ENCODE data around the gene NOXO1.
"Not testable (repeated sequence)": the region's sequence is repeated elsewhere in the genome, so short reads cannot be mapped to it uniquely, and the experiment has no call there.

Gene NOXO1, protein sequence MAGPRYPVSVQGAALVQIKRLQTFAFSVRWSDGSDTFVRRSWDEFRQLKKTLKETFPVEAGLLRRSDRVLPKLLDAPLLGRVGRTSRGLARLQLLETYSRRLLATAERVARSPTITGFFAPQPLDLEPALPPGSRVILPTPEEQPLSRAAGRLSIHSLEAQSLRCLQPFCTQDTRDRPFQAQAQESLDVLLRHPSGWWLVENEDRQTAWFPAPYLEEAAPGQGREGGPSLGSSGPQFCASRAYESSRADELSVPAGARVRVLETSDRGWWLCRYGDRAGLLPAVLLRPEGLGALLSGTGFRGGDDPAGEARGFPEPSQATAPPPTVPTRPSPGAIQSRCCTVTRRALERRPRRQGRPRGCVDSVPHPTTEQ

DNA sequence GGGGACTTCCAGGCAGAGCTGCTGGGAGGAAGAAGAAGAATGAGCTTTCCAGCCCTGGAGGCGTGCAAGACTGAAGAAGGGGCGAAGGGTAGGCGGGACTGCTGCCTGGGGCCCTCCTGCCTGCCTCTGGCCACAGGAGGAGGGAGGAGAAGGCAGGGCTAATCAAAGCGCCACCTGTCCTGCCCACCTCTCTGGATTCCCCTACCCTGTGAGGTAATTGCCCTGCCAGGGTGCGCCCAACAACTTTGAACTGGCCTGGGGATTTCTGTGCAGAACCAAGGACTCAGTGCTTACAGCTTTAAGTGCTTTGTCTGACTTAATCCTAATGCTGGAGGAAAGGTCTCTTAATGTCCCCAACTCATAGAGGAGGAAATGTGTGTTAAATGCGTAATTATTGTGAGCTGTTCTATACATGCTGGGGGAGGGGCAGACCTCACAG lies at the start of gene NOXO1:
TSS of gene NOXO1 (minus strand) at position 72 of the 439 bp plus-strand sequence. CDS start 290 bp downstream, outside the sequence.
- no peak for DNase-seq

DNA sequence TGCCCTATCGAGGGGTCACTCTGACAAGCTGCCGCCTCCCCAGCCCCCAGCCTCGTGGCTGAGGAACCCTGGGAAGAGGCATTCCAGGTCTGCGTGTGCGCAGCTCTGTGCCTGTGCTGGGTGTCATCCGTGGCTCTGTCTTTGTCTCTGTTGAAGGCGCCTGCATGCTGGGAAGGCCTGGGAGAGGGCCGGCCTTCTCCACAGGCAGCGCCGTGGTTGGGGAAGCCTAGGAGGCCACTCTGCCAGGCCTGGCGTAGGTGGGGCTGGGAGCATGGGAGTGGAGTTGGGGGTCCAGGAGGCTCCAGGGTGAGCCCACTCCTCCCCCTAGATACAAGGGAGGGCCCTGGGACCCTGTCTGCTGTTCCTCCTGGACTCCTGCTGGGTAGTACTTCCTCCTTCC lies 48.8 kb upstream of the NOXO1 start:
- no peak for DNase-seq

DNA sequence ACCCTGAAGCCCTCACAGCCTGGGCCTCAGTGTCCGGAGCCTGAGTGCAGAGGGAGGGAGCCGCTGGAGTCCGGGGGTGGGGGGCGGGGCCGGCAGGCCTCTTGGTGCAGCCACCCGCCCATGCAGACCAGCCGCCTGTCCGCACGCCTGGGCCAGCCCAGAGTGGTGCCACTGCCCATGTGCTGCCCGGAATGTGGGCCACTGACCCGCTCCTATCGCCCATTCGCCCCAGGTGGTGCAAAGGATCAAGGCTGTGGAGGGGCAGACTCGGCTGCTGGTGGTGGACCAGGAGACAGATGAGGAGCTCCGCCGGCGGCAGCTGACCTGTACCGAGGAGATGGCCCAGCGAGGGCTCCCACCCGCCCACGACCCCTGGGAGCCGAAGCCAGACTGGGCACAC lies 48.1 kb upstream of the NOXO1 start:
- DNase-seq, result no peak

DNA sequence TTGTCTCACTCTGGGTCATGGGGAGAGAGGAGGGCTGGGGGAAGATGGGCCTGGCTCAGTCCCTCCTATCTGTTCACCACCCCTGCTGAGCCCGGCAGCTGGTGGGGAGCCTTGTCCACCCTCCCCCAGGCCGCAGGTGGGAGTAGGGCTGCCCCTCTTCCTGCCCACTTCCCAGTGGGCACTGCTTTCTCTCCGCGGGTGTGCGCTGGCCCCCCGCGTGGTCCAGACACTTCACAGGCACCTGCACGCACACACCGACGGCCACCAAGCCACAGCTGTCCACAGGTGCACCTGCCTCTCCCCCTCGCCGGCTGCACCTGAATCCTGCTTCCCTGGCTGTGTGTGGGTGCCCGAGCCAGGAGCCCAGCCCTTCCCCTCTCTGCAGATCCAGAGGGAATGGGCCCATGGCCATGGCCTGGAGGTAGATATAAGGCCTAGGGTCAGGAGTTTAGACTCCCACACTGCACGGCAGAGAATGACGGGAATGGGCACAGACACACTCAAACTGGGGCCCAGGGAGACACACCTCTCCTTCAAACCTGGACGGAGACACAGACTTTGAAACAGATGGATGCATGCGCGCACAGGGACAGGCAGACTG lies 47.5 kb upstream of the NOXO1 start:
- peak; percentile 33 for DNase-seq

DNA sequence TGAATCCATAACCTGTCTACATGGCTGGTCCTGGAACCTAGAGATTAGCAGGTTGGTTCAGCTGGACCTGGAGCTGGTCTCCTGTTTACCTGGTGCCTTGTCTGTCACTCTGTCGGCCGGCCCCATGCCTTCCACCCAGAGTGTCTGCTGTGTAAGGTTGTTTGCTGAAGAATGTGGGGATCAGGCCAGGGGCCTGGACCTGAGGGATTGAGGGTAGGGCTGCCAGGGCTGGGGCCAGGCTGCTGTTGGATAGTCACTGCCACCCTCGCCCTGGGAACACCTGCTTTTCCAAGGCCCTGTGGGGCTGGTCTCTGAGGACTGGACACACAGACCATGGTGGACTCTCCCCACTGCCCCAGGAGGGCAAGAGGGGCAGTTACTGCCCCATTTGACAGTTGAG lies 46.9 kb upstream of the NOXO1 start:
- no peak for DNase-seq

DNA sequence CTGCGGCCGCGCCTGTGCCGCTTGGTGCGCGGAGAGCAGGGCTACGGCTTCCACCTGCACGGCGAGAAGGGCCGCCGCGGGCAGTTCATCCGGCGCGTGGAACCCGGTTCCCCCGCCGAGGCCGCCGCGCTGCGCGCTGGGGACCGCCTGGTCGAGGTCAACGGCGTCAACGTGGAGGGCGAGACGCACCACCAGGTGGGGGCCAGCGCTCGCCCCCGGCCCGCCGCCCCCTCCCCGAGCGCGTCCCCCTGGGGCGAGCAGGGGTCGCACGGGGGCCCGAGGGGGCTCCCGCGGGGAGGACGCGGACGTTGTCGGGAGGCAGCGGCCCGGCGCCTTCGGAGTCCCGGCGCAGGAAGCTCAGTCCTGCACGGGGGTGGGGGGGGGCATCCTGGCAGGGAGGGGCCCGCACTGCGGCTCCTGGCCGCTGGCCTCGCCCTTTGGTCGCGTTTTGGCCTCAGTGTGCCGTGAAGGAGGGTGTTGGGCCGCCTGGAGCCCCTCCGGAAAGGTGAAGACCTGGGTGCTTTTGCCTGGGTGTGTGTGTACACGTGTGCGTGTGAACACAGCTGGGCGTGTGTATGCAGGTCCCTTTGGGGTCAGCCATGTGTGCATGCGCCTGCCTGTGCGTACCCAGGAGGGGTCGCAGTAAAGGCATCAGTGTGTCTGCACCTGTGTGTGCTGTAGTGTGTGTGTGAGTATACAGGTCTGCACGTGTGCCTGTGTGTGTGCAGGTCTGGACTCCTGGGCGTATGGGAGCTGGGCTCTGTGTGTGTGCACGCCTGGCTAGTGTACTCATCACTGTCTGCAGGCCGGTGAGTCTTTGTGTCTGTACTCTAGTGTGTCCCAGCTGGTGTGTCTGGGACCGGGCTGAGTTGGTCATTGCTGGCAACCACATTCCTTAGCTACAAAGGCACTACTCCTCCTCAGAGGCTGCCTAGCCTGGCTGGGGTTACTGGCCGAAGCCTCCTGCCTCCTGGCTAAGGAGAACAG lies 46.0 kb upstream of the NOXO1 start:
- peak; percentile 10 for DNase-seq

DNA sequence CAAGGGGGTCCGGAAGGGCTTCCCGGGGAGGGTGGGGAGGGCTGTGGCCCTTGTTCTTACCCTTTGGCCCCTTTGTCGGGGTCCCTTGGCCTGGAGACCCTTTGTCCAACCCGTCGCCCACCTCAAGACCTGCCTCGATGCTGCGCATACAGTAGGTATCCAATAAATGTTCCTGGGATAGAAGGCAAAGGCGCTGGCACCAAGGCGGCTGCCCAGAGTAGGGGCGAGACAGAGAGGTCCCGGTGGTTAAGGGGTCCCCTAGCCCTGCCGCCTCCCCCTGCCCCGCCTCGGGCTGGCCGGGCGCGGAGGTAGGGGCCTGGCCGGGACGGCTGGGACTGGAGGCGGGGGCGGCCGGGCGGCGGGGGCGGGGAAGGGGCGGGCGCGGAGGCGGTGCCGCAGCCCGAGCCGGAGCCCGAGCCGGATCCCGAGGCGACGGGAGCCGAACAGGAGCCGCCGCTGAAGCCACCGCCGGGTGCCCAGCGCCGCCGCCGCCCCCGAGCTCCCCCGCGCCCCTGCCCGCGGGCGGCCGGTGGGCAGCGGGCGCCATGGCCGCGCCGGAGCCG lies 45.3 kb upstream of the NOXO1 start, which contains the start of gene NHERF2:
TSS of gene NHERF2 (plus strand) at position 442 of the 563 bp plus-strand sequence. CDS start at position 546, 104 bp downstream.
- peak; percentile 21 for DNase-seq

DNA sequence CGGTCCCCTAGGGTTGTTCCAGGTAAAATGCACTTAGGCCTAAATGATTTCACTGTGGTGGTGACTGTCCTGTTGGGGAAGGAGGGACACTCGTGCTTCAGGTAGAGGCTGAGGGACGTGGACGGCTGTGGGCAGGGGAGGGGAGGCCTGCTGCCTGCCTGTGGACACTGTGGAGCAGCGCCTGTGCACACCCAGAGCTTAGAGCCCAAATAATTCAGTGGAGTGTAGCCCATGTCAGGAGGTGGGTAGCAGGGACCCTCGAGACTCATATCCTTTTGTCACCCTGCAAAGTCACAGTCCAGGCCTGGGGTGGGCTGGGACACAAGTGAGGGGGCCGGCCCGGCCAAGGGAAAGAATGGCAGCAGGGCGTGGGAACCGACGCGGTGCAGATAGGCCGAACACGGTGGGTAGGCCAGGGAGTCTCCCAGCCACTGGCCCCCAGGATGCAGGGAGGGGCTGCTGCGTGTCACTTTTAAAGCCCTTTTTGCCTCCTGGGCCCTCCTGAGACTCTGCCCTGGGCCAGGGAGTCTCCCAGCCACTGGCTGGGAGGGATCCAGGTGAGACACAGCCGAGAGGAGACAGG lies 44.7 kb upstream of the NOXO1 start:
- no peak for DNase-seq

DNA sequence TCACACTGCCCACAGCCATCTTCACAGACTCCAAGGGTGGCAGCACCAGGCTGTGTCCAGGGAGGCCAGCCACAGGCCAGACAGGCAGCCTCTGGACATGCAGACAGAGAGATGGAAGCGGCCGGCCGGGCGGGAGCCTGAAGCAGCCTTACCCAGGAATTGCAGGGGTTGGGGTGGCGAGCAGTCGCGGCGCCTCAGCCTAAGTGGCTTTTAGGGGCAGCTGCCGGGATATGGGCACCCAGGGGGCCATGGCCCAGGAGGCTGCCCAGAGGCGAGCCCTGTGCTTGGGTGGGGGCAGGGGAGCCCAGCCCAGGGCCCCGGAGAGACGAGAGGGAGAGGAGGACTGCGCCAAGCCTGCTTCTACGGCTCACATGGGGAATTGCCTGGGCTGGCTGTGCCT lies 44.0 kb upstream of the NOXO1 start:
- DNase-seq, result no peak

DNA sequence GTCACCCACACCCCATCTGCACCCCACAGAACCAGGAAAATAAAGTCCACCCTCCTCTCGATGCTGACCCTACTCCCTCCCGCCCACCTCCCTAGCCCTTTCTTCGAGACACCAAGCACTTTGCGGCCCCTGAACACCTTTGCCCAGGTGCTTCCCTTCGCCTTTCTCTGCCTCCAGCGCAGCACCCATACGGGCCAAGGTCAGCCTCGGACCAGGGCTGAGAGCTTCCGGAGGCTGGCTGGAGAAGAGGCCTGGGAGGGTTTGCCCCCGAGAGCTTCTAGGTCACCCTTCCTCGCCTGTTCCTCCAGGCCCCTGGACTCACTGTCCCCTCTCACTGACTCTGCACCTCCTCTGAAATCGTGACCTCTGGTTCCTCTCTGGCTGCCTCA lies 42.8 kb upstream of the NOXO1 start:
- no peak for DNase-seq

DNA sequence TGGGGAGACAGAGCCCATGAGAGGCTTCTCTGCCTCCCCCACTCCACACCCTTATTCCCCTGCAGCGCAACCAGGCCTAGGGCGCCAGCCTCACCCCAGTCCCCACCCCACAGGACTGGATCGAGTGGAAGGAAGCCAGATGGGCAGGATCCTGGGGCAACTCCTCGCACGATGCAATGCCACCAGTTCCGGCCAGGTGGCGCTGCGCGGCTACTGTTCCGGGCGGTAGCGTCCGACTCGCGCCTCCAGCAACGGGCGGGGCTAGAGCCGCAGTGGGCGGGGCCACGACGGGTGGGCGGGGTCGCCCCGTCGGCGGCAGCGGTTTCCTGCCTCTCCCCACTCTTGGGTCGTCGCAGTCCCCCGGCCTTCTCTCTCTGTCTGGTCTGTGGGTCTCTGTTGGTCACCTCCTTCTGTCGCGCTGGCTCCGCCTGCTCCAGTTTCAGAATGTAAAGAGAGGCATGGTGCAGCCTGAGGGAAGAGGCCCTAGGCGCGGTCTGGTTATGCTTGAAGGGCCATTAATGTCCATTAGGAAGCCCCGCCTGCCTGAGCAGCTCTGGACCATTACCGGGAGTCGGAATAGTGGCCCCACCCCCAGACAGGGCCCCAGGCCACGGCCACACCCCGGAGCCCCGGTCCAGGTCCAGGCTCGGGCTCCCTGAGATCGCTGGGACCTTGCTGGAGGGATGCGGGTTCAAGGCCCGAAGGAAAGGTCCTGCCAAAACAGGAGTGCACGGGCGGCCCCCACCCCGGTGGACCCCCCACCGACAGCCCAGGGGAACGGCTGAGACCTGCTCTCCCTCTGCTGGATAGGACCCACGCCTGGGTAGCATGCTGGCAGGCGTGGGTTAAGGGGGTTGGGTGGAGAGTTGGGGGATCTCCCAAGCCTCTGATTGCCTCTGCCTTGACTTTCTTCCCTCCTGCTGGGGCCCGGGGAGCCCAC lies 42.1 kb upstream of the NOXO1 start:
- peak; percentile 76 for DNase-seq

DNA sequence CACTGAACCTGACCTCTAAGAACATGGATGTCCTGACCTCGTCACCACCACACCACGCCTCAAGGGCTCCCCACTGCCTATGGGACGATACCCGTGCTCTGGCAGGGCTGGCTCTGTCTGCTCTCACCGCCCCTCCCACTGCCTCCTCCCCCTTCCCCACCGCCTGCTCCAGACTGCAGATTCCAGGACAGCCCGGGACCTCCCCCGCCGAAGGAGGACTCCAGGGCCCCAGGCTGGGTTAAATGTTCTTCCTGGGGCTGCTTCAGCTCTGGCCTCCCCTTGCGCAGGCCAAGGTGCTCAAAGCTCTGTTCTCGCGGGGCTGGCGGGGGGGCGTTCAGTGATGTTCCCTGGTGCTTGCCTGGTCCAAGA lies 41.4 kb upstream of the NOXO1 start:
- DNase-seq, result no peak

DNA sequence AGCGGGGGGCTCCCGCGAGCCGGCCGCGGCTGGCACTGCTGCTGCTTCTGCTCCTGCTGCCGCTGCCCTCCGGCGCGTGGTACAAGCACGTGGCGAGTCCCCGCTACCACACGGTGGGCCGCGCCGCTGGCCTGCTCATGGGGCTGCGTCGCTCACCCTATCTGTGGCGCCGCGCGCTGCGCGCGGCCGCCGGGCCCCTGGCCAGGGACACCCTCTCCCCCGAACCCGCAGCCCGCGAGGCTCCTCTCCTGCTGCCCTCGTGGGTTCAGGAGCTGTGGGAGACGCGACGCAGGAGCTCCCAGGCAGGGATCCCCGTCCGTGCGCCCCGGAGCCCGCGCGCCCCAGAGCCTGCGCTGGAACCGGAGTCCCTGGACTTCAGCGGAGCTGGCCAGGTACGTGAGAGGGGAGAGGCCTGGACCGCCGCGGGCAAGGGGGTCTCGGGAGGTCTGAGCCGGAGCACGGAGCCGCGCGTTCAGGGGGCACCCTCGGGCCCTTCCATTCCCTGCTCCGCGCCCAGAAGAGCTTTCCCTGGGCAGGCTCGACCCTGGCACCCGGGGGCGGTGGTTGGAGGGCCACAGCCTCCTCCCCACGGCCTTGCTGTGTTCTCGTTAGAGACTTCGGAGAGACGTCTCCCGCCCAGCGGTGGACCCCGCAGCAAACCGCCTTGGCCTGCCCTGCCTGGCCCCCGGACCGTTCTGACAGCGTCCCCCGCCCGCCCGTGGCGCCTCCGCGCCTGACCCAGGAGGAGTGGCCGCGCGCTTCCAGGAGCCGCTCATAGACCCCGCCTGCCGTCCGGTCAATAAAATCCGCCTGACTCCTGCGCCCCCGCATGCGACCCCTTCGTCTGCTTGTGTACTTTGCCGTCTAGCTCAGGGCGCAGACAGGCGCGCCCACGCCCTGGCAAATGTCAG lies 38.9 kb upstream of the NOXO1 start:
- no peak for DNase-seq

DNA sequence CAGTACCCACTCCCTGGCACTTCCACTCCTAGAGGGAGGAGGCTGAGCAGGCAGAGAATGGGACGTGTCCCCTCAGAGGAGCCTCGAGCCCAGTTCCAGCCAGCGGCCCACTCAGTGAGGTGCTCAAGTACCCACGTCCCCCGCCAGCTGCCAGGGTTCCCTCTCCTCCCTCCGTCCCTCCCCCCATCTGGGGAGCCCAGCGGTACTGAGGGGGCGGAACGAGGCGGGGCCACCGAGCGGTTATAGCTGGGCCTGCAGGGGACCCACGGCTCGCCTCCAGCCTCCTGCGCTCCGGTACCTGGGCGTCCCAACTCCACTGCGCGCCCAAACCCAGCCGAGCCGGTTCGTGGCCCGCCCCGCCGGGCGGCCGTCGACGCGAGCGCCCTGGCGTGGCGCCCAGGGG lies 38.2 kb upstream of the NOXO1 start, which contains the start of gene NPW:
TSS of gene NPW (plus strand) at position 268 of the 403 bp plus-strand sequence.
- peak; percentile 47 for DNase-seq

DNA sequence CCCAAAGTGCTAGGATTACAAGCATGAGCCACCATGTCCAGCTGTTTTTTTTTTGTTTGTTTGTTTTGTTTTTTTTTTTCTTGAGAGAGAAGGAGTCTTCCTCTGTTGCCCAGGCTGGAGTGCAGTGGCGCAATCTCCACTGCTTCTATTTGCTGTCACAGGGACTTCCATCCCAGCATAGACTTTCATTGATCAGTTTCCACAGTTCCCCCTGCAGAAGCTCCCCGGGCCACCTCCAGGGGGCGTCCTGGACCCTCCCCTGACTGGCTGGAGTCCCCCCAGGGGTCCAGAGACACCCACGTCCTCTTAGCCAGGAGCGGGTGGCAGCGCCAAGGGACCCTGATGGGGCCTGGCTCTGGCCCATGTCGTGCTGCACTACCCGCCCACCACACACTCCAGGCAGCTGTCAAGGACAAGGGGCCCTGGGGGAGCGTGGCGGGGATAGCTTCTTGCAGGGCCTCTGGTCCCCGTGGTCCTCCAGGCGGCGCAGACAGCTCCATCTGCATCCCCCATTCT lies 35.2 kb upstream of the NOXO1 start:
- peak; percentile 13 for DNase-seq

DNA sequence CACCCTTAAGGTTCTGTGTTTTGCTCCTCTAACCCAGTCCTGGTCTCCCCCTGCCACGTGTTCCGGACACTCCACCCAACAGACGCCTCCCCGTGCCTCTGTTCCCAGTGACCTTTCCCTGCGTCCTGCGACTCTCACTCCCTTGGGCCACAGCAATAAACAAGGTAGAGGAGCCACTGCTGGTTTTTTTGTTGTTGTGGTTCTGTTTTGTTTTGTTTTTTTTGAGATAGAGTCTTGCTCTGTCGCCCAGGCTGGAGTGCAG lies 34.6 kb upstream of the NOXO1 start:
- no peak for DNase-seq

DNA sequence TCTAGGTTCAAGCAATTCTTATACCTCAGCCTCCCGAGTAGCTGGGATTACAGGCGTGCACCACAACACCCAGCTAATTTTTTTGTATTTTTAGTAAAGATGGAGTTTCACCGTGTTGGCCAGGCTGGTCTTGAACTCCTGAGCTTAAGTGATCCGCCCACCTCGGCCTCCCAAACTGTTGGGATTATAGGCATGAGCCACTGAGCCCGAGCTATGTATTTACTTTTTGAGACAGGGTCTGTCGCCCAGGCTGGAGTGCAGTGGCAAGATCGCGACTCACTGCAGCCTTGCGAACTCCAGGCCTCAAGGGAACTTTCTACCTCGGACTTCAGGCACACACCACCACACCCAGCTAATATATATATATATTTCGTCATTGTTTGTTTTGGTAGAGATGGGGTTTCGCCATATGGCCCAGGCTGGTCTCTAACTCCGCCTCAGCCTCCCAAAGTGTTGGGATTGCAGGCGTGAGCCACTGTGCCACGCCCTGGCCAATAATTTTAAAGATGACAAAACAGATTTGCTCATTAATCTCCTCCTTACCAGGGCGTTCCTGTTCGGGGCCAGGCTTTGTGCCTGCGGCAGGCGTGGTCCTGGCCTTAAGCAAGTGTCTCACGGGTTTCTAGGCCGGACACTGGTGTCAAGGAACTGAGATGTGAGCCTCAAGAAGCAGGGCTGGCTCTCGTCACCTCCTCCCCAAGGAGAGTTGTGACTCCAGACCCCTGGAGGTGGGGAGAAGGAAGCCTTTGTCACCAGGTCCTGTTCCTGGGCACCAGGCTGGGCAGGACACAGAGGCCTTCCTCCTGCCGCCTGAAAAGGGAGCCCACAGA lies 34.1 kb upstream of the NOXO1 start:
- DNase-seq, result no peak

DNA sequence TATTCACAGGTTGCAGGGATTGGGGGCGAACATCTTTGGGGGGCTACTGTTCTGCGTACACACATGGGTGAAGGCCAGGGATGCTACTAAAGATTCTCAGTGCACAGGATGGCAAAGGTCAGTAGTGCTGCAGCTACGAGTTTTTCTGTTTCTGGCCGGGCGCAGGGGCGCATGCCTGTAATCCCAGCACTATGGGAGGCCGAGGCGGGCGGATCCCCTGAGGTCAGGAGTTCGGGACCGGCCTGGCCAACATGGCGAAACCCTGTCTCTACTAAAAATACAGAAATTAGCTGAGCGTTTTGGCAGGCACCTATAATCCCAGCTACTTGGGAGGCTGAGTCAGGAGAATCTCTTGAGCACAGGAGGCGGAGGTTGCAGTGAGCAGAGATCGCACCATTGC lies 32.3 kb upstream of the NOXO1 start:
- DNase-seq, result no peak

DNA sequence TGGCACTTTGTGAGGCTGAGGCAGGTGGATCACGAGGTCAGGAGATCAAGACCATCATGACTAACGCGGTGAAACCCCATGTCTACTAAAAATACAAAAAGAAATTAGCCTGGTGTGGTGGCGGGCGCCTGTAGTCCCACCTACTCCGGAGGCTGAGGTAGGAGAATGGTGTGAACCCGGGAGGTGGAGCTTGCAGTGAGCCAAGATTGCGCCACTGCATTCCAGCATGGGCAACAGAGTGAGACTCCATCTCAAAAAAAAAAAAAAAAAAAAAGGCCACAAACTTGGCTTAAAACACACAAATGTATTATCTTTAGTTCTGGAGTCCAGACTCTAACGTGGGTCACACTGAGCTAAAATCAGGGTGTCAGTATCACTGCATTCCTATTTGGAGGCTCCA lies 30.5 kb upstream of the NOXO1 start:
- not testable (repeated sequence) for DNase-seq
